Astrocyte (in vitro differentiated cells and primary cell): ENCODE measurements around the gene TMEM130.

Experiments
- CTCF ChIP-seq: IDR thresholded peaks from 2 replicates; pipeline ENCODE4 v1.5.1; 2011; ENCODE audit warnings: low read depth, mild to moderate bottlenecking, inconsistent platforms, low read length, moderate library complexity; ENCODE audit not compliant: insufficient read depth
- EZH2 ChIP-seq: IDR thresholded peaks from 2 replicates; pipeline ENCODE4 v1.6.1; 2012; ENCODE audit warnings: mild to moderate bottlenecking, low read length, inconsistent platforms; ENCODE audit not compliant: insufficient read depth

- TF ChIP-seq CTCF (no peak), EZH2 (no peak)
Measured at GRCh38 chr7:98866765-98867164, 3.0 kb downstream of the TMEM130 start.
